T-cell (primary cell): Measurements from ENCODE around the gene RANBP2. TPM values are rescaled to one million over a fixed set of nuclear protein-coding genes. Genes with fewer than 3 reads are reported as not detected.

Experiments
- ATAC-seq, 4 experiments: fragments of 200-7000 bp in 3 of 4; fragments of 150-1000 bp in 1 of 4; cut with Tn5 transposase; replicated peaks in 1 of 4; 1 replicate in 3 of 4; 2 replicates in 1 of 4; pipeline ENCODE4 v1.10.0; 2021; ENCODE audit warnings: moderate library complexity in 3 of 4, mild to moderate bottlenecking in 2 of 4, moderate number of reproducible peaks in 1 of 4
- CTCF ChIA-PET, 2 donors: fragments of 300-600 bp; sonication (Branson Sonifier 250); formaldehyde crosslinking; loops; one replicate each; lab custom pipeline; 2022; ENCODE audit warnings: antibody characterized with exemption in 2 of 2; lab: Charles Lee
- POLR2A ChIA-PET, 2 donors: fragments of 300-600 bp; sonication (Branson Sonifier 250); formaldehyde crosslinking; loops; one replicate each; lab custom pipeline; 2022; ENCODE audit warnings: antibody characterized with exemption in 2 of 2; lab: Charles Lee
- DNase-seq, 35 experiments: peaks; one replicate each; pipeline versions ENCODE4 v3.0.0 to v3.0.0-alpha.2; 2013 to 2023
- H3K27ac ChIP-seq: one replicate; pipeline ENCODE4 v1.5.1; 2013; ENCODE audit warnings: low read length
- H3K27me3 ChIP-seq, 2 experiments: replicated peaks in 1 of 2; 1 replicate in 1 of 2; 2 replicates in 1 of 2; pipeline versions ENCODE4 v1.6.1 to v1.7.0; 2013; ENCODE audit warnings: low read length in 1 of 2, mixed read lengths in 1 of 2; ENCODE audit not compliant: control insufficient read depth in 2 of 2, insufficient read depth in 2 of 2; ENCODE audit errors: extremely low read depth in 1 of 2
- H3K36me3 ChIP-seq, 2 donors: 1 replicate in 1 of 2; 2 replicates in 1 of 2; pipeline versions ENCODE4 v1.6.1 to v1.7.0; 2013; ENCODE audit warnings: low read length in 1 of 2; ENCODE audit not compliant: control insufficient read depth in 2 of 2, insufficient read depth in 1 of 2; ENCODE audit errors: extremely low read depth in 1 of 2
- H3K4me1 ChIP-seq, 2 experiments: 1 replicate in 1 of 2; 2 replicates in 1 of 2; pipeline versions ENCODE4 v1.6.1 to v1.7.0; 2013; ENCODE audit warnings: low read length in 2 of 2, mixed read lengths in 1 of 2; ENCODE audit not compliant: insufficient read depth in 2 of 2, control insufficient read depth in 1 of 2; ENCODE audit errors: extremely low read depth in 1 of 2
- H3K4me3 ChIP-seq, 2 donors: 1 replicate in 1 of 2; 2 replicates in 1 of 2; pipeline versions ENCODE4 v1.5.1 to v1.7.0; 2013; ENCODE audit warnings: mild to moderate bottlenecking in 2 of 2, low read length in 1 of 2, moderate library complexity in 1 of 2; ENCODE audit not compliant: control insufficient read depth in 1 of 2; ENCODE audit errors: extremely low read depth in 1 of 2
- H3K9me3 ChIP-seq: 2 replicates; pipeline ENCODE4 v1.7.0; 2013
- H3K27ac Mint-ChIP-seq, 2 donors: one replicate each; pipeline ENCODE4 v1.8.0; 2020 to 2021; ENCODE audit warnings: mild to moderate bottlenecking in 2 of 2, mixed read lengths in 2 of 2
- H3K27me3 Mint-ChIP-seq, 2 donors: one replicate each; pipeline ENCODE4 v1.8.0; 2021 to 2022; ENCODE audit warnings: mixed read lengths in 2 of 2
- H3K36me3 Mint-ChIP-seq: one replicate; pipeline ENCODE4 v1.8.0; 2021; ENCODE audit warnings: mixed read lengths
- H3K4me1 Mint-ChIP-seq, 3 donors: one replicate each; pipeline ENCODE4 v1.8.0; 2020 to 2022; ENCODE audit warnings: mixed read lengths in 3 of 3, mild to moderate bottlenecking in 1 of 3
- H3K4me3 Mint-ChIP-seq, 3 donors: one replicate each; pipeline ENCODE4 v1.8.0; 2020 to 2022; ENCODE audit warnings: mild to moderate bottlenecking in 3 of 3, mixed read lengths in 3 of 3, moderate library complexity in 3 of 3
- H3K9me3 Mint-ChIP-seq, 3 donors: one replicate each; pipeline ENCODE4 v1.8.0; 2020 to 2022; ENCODE audit warnings: mixed read lengths in 3 of 3
- WGBS: methylation state at CpG from one replicate; pipeline ENCODE4 v1.1.5; 2013; ENCODE audit warnings: missing lambda C conversion rate; ENCODE audit not compliant: insufficient coverage; 5-methylcytosine and 5-hydroxymethylcytosine counted together
- total RNA-seq, 35 experiments: library from RNA in 6 of 35; stranded (reverse) in 6 of 35; fragments of 120-200 nt in 1 of 35; gene quantifications; one replicate each; pipeline versions ENCODE4 v1.2.1 to v1.2.4 and lab custom pipeline; 2013 to 2026

The RANBP2 gene
- total RNA-seq, 5 donors from 2014 or later (not counting 1 experiment from before 2014, with no cell fraction given) = 65.8 to 131 (median 74.6) TPM

DNA sequence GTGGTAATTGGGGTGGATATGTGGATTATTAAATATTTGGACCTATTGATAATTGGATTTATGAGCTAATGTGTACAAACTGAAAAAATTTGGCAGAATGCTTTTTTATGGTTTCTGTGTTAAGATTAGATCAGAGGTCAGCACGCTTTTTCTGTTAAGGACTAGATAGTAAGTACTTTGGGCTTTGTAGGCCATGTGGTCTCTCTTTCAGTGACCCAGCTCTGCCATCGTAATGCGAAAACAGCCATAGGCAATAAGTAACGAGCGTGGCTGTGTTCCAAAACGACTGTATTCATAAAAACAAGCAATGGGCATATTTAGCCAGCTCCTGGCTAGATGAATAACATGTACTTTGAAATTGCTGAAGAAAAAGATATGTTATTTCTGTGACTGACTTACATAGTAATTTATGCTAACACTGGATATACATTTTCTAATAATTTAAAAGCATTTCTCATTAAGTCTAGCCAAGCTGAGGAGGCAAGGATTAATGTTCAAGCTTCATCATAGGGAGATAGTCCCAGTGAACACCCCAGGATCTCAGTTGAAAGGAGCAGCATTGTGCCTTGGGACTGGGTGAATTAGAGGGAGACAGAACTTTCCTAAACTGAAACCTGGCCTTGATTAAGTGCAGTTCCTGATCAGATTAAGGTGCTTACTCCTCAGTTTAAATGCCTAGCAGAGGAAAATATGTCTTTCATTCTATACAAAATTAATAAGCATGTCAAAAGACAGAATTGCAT lies 87.3 kb downstream of the RANBP2 start:
- no peak for ATAC-seq
- 100% methylated on average over 5 of the region's 6 CpGs for WGBS

DNA sequence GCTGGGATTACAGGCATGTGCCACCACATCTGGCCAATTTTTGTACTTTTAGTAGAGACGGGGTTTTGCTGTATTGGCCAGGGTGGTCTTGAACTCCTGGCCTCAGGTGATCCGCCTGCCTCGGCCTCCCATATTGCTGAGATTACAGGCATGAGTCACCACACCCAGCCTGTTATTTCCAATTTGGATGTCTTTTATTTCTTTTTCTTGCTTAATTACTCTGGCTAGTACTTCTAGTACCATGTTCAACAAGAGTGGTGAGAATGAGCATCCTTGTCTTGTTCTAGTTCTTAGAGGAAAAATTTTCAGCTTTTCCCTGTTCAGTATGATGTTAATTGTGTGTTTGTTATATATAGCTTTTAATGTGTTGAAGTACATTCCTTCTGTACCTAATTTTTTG lies 90.7 kb downstream of the RANBP2 start:
- Histone ChIP-seq H3K27me3 (no peaks in the 10 kb centered on the region), H3K36me3 (peaks cover 0 to 16% of the 10 kb centered on the region in 2 donors), H3K4me3 (no peak overlapping the region), H3K4me1 (no peaks in the 10 kb centered on the region), H3K27ac (no peak overlapping the region), H3K9me3 (no peaks in the 10 kb centered on the region)
- no peaks in the 10 kb centered on the region for H3K4me1 Mint-ChIP-seq
- peaks cover 61% of the 10 kb centered on the region for H3K36me3 Mint-ChIP-seq
- H3K27ac Mint-ChIP-seq = no peak overlapping the region
- CTCF ChIA-PET = no interaction called here
- ATAC-seq (no peak), DNase-seq (no peak)
- no peak overlapping the region for H3K4me3 Mint-ChIP-seq
- peaks cover 13 to 24% (median 13%) of the 10 kb centered on the region in 3 donors for H3K9me3 Mint-ChIP-seq
- POLR2A ChIA-PET = no interaction called here
- WGBS = no CpG with 5 or more reads among the region's 3 CpGs
- H3K27me3 Mint-ChIP-seq = no peaks in the 10 kb centered on the region

More for the DNA sequence above, 87.3 kb downstream of the RANBP2 start:
- ChIA-PET CTCF (interaction anchor here in 1 of 2 donors (0.6 kb wide), 1 partner anchor 323 kb away, joined by 3 read pairs; no protein-coding TSS in a partner anchor), POLR2A (interaction anchor here in 1 of 2 donors (0.6 kb wide), 1 partner anchor 42 kb away, joined by 4 read pairs; no protein-coding TSS in a partner anchor)
- Histone ChIP-seq H3K9me3 (no peaks in the 10 kb centered on the region), H3K36me3 (peaks cover 0 to 19% of the 10 kb centered on the region in 2 donors), H3K27ac (no peak overlapping the region), H3K4me3 (no peak overlapping the region), H3K4me1 (no peaks in the 10 kb centered on the region), H3K27me3 (no peaks in the 10 kb centered on the region)
- Mint-ChIP-seq H3K27ac (no peak overlapping the region), H3K27me3 (no peaks in the 10 kb centered on the region), H3K4me3 (no peak overlapping the region), H3K36me3 (peaks cover 54% of the 10 kb centered on the region), H3K4me1 (no peaks in the 10 kb centered on the region), H3K9me3 (peaks cover 13 to 24% (median 13%) of the 10 kb centered on the region in 3 donors)
- DNase-seq = no peak

DNA sequence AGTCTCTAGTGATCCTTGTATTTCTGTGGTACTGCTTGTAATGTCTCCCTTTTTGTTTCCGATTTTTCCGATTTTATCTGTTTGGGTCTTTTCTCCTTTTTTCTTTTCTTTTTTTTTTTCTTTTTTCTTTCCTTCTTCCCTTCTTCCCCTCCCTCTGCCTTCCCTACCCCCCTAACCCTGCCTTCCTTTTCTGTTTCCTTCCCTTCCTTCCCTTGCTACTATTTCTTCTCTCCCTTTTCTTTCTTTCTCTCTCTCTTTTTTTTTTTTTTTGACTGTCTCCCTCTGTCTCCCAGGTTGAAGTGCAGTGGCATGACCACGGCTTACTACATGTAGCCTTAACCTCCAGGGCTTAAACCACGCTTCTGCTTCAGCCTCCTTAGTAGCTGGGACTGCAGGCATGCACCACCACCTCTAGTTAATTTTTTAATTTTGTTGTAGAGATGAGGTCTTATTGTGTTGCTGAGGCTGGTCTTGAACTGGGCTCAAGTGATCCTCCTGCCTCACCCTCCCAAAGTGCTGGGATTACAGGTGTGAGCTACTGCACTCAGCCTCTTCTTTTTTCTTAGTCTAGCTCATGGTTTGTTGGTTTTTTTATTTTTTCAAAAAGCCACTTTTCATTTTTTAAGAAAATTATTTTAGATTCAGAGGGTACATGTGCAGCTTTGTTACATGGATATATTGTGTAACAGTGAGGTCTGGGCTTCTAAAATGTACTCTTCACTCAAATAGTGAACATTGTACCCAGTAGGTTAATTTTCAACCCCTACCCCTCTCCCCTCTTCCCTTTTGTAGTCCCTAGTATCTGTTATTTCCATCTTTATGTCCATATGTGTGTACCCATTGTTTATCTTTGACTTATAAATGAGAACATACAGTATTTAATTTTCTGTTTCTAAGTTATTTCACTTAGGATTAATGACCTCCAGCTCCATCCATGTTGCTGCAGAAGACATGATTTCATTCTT lies 92.0 kb downstream of the RANBP2 start:
- ChIA-PET POLR2A (no interaction called here), CTCF (no interaction called here)
- Histone ChIP-seq H3K27me3 (no peaks in the 10 kb centered on the region), H3K9me3 (no peaks in the 10 kb centered on the region), H3K27ac (no peak overlapping the region), H3K36me3 (peaks cover 0 to 21% of the 10 kb centered on the region in 2 donors), H3K4me1 (no peaks in the 10 kb centered on the region), H3K4me3 (no peak overlapping the region)
- no peak overlapping the region for H3K27ac Mint-ChIP-seq
- no peak for ATAC-seq
- peaks cover 59% of the 10 kb centered on the region for H3K36me3 Mint-ChIP-seq
- no peaks in the 10 kb centered on the region for H3K27me3 Mint-ChIP-seq
- no peaks in the 10 kb centered on the region for H3K4me1 Mint-ChIP-seq
- H3K9me3 Mint-ChIP-seq = peaks cover 13 to 24% (median 13%) of the 10 kb centered on the region in 3 donors
- WGBS = no CpG with 5 or more reads among the region's 4 CpGs
- H3K4me3 Mint-ChIP-seq = no peak overlapping the region
- DNase-seq = no peak

DNA sequence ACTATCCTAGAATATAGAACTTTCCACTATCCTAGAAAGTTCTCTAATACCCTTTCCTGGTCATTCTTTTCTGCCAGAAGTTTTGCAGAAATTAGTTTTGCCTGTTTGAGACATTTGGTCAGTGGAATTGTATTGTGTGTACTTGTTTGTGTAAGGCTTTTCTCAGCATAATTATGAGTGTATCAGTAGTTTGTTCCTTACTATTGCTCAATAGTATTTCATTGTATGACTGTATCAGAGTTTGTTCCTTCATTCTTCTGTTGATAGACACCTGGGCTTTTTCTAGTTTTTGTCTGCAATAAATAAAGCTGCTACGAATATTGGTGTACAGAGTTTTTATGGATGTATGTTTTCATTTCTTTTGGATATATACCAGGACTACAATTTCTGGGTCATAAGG lies 94.5 kb downstream of the RANBP2 start:
- Mint-ChIP-seq H3K4me3 (no peak overlapping the region), H3K9me3 (peaks cover 11 to 18% (median 12%) of the 10 kb centered on the region in 3 donors), H3K36me3 (peaks cover 59% of the 10 kb centered on the region), H3K4me1 (no peaks in the 10 kb centered on the region), H3K27me3 (no peaks in the 10 kb centered on the region), H3K27ac (no peak overlapping the region)
- ChIA-PET CTCF (no interaction called here), POLR2A (no interaction called here)
- Histone ChIP-seq H3K9me3 (no peaks in the 10 kb centered on the region), H3K4me3 (no peak overlapping the region), H3K27me3 (no peaks in the 10 kb centered on the region), H3K4me1 (no peaks in the 10 kb centered on the region), H3K27ac (no peak overlapping the region), H3K36me3 (peaks cover 6 to 22% of the 10 kb centered on the region in 2 donors)
- WGBS = 100% methylated on average over 1 of the region's 1 CpG
- no peak for DNase-seq
- no peak for ATAC-seq

DNA sequence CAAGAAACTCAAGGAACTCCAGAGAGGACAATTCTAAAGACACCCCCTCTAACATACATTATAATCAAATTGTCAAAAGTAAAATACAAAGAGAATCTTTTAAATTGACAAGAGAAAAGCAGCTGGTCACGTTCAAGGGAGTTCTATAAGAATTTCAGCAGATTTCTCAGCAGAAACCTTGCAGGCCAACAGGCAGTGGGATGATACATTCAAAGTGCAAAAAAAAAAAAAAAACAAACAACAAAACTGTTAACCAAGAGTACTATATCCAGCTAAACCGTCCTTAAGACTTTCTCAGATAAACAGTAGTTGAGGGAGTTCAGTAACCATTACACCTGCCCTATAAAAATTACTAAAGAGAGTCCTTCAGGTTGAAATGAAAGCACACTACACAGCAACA lies 101.2 kb downstream of the RANBP2 start:
- H3K4me1 ChIP-seq = no peaks in the 10 kb centered on the region
- no peaks in the 10 kb centered on the region for H3K27me3 ChIP-seq
- H3K4me1 Mint-ChIP-seq = no peaks in the 10 kb centered on the region
- H3K9me3 Mint-ChIP-seq = peaks cover 8 to 15% (median 9%) of the 10 kb centered on the region in 3 donors
- H3K4me3 ChIP-seq = no peak overlapping the region
- no peaks in the 10 kb centered on the region for H3K27me3 Mint-ChIP-seq
- POLR2A ChIA-PET = no interaction called here
- H3K36me3 Mint-ChIP-seq = peaks cover 45% of the 10 kb centered on the region
- no peak overlapping the region for H3K27ac ChIP-seq
- DNase-seq = no peak
- peaks cover 10 to 22% of the 10 kb centered on the region in 2 donors for H3K36me3 ChIP-seq
- CTCF ChIA-PET = no interaction called here
- no peak overlapping the region for H3K27ac Mint-ChIP-seq
- peaks cover 5% of the 10 kb centered on the region for H3K9me3 ChIP-seq
- no peak overlapping the region for H3K4me3 Mint-ChIP-seq
- 100% methylated on average over 1 of the region's 2 CpGs for WGBS
- ATAC-seq = no peak

DNA sequence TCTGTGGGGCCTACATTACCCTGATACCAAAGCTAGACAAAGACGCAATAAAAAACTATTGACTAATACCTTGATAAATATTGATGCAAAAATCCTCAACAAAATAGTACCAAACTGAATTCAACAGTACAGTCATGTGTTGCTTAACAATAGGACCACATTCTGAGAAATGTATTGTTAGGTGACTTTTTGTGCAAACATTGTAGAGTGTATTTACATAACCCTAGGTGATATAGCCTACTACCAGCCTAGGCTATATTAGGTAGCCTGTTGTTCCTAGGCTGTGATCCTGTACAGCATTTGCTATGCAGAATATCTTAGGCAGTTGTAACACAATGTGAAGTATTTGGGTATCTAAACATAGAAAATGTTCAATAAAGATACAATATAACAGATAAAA lies 104.0 kb downstream of the RANBP2 start:
- H3K27me3 Mint-ChIP-seq = no peaks in the 10 kb centered on the region
- Histone ChIP-seq H3K4me3 (no peak overlapping the region), H3K9me3 (peaks cover 5% of the 10 kb centered on the region), H3K36me3 (peaks cover 4% of the 10 kb centered on the region in 2 donors), H3K27ac (no peak overlapping the region), H3K27me3 (no peaks in the 10 kb centered on the region), H3K4me1 (no peaks in the 10 kb centered on the region)
- H3K27ac Mint-ChIP-seq = no peak overlapping the region
- H3K9me3 Mint-ChIP-seq = peaks cover 8 to 15% (median 9%) of the 10 kb centered on the region in 3 donors
- H3K4me3 Mint-ChIP-seq = no peak overlapping the region
- no CpG with 5 or more reads among the region's 1 CpG for WGBS
- no peak for ATAC-seq
- no peaks in the 10 kb centered on the region for H3K4me1 Mint-ChIP-seq
- H3K36me3 Mint-ChIP-seq = peaks cover 23% of the 10 kb centered on the region
- POLR2A ChIA-PET = interaction anchor here in 1 of 2 donors (0.6 kb wide), 1 partner anchor 727 kb away, joined by 3 read pairs; no protein-coding TSS in a partner anchor
- CTCF ChIA-PET = no interaction called here
- no peak for DNase-seq
